ENCODE measurements around the gene CYP11A1.

DNA sequence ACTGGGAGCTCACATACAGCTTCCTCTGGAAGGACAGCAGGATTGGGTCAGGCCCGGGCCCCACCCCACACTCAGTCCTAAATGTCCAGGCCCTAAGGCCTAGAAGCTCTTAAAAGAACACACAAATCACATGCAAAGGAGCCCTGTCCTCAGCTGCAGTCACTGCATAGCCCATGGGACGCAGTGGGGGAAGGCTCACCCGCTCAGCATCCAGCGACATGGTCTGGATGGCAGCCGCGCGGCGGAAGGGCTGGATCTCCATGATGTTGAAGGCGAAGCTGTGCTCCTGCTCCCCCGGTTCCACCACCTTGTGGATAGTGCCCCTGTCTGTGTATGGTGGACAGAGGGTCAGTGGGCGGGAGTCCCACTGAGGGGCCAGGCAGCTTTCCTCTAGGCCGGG is 44.2 kb upstream of the CYP11A1 start:
- TF ChIP-seq, protein P1, sequence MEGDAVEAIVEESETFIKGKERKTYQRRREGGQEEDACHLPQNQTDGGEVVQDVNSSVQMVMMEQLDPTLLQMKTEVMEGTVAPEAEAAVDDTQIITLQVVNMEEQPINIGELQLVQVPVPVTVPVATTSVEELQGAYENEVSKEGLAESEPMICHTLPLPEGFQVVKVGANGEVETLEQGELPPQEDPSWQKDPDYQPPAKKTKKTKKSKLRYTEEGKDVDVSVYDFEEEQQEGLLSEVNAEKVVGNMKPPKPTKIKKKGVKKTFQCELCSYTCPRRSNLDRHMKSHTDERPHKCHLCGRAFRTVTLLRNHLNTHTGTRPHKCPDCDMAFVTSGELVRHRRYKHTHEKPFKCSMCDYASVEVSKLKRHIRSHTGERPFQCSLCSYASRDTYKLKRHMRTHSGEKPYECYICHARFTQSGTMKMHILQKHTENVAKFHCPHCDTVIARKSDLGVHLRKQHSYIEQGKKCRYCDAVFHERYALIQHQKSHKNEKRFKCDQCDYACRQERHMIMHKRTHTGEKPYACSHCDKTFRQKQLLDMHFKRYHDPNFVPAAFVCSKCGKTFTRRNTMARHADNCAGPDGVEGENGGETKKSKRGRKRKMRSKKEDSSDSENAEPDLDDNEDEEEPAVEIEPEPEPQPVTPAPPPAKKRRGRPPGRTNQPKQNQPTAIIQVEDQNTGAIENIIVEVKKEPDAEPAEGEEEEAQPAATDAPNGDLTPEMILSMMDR (IDR thresholded peaks at IDR 0.05) = no peak
- TF ChIP-seq POLR2AphosphoS2 (conservative IDR thresholded peaks at IDR 0.05; ENCODE audit: low read length) = no peak
- TF ChIP-seq SREBF2 (IDR thresholded peaks at IDR 0.05) = no peak
- no peak for TF ChIP-seq ESRRA (IDR thresholded peaks at IDR 0.05; ENCODE audit: borderline replicate concordance, low read length)
- TF ChIP-seq PBX3 (IDR thresholded peaks at IDR 0.05) = no peak
- no peak for TF ChIP-seq USF2 (IDR thresholded peaks at IDR 0.05)
